ENCODE data around the gene ELL.

ELL gene

DNA sequence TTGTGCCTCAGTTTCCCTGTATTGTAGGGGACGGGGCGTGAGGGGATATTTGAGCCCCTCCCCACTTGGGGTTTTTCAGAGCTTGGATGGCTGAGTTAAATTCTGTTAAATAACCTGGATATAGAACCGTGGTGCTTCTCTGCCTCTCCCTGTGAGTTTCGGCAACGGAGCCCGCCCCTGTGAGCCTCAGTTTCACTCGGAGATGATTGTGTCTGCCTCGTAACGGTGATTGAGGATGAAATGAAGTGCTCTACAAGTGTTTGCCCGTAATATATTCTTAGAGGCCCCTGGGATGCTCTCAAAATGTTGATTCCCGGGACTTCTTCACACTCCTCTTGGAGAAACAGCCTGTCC, 36.3 kb upstream of the ELL start:
- CTCF ChIA-PET, result interaction anchor here (0.8 to 3.4 kb wide), 10 partner anchors 9 to 108 kb away, joined by 3 to 19 read pairs (median 6); partner anchors contain the start of genes FKBP8, REX1BD and UBA52
- TF ChIP-seq, protein P1, sequence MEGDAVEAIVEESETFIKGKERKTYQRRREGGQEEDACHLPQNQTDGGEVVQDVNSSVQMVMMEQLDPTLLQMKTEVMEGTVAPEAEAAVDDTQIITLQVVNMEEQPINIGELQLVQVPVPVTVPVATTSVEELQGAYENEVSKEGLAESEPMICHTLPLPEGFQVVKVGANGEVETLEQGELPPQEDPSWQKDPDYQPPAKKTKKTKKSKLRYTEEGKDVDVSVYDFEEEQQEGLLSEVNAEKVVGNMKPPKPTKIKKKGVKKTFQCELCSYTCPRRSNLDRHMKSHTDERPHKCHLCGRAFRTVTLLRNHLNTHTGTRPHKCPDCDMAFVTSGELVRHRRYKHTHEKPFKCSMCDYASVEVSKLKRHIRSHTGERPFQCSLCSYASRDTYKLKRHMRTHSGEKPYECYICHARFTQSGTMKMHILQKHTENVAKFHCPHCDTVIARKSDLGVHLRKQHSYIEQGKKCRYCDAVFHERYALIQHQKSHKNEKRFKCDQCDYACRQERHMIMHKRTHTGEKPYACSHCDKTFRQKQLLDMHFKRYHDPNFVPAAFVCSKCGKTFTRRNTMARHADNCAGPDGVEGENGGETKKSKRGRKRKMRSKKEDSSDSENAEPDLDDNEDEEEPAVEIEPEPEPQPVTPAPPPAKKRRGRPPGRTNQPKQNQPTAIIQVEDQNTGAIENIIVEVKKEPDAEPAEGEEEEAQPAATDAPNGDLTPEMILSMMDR (IDR thresholded peaks at IDR 0.05; ENCODE audit: control extremely low read depth, extremely low read depth, low read depth, missing control alignments), result no peak
- no peak for DNase-seq (ENCODE audit: extremely low spot score)
- POLR2A ChIA-PET, result interaction anchor here (0.5 to 1.9 kb wide), 6 partner anchors 8 to 354 kb away, joined by 3 to 14 read pairs (median 4); partner anchors contain the start of genes FKBP8 and UBA52

DNA sequence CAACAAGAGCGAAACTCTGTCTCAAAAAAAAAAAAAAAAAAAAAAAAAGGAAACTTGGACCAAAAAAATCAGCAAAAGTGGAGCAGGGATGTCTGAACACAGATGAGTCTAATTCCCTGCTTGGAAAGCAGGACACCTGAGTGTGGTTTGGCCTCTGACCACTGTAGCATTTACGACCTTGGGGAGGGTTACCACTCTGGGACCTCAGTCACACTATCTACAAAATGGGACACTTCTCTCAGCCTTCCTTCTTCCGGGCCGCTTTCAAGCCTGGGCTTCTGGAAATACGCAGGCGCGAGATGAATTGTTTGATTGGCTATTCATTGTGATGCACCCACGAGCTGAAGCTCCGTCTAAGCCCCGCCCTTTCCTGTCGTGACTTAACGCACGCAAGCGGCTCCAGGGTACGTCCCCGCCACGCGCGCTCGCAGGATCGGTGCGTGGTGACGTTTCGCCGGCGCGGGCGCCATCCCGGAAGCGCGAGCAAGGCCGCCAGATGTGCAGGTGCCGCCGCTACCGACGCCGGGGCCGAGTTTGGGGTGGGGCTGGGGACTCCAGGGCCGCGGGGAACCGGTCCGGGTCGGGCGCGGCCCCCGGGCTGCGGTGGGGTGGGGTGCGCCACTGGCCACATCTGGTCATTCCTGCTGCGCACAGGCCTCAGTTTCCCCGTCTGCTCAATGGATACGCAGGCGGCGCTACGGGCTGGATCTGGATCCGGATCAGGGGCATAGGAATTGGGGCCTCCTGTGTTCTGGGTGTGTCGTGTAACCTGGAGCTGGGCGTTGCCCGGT, 35.7 kb upstream of the ELL start, which contains the start of gene KXD1:
Gene KXD1, plus strand, starts transcription at position 460 of the 791 bp plus-strand sequence. CDS start 4,187 bp downstream, outside the sequence.
- TF ChIP-seq, protein P1 (IDR thresholded peaks at IDR 0.05; ENCODE audit: control extremely low read depth, extremely low read depth, low read depth, missing control alignments), result no peak
- DNase-seq (ENCODE audit: extremely low spot score), result peak; percentile 98
- ChIA-PET CTCF (interaction anchor here (0.9 to 3.4 kb wide), 9 partner anchors 10 to 107 kb away, joined by 3 to 19 read pairs (median 7); partner anchors contain the start of genes FKBP8, REX1BD and UBA52), POLR2A (interaction anchor here (0.5 to 1.9 kb wide), 5 partner anchors 9 to 354 kb away, joined by 3 to 14 read pairs (median 4); partner anchors contain the start of gene FKBP8)

DNA sequence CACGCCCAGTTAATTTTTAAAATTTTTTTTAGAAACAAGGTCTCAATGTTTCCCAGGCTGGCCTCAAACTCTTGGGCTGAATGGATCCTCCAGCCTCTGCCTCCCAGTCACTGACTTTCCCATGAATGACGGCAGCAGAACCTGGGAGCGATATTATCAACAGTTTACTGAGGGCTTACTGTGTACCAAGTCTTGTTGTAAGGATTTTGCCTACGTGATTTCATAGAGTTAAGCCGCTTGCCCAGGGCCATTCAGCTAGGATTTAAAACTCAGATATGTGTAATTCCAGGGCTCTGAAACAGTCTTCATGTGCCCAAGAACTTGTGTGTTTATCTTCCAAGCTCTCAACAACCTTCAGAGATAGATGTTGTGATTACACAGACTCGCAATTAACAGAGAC, 29.8 kb upstream of the ELL start:
- DNase-seq (ENCODE audit: extremely low spot score), result no peak
- ChIA-PET CTCF (interaction anchor here (1.1 kb wide), 1 partner anchor 31 kb away, joined by 3 read pairs; no protein-coding TSS in a partner anchor), POLR2A (no interaction called here)
- TF ChIP-seq, protein P1 (IDR thresholded peaks at IDR 0.05; ENCODE audit: control extremely low read depth, extremely low read depth, low read depth, missing control alignments), result no peak

DNA sequence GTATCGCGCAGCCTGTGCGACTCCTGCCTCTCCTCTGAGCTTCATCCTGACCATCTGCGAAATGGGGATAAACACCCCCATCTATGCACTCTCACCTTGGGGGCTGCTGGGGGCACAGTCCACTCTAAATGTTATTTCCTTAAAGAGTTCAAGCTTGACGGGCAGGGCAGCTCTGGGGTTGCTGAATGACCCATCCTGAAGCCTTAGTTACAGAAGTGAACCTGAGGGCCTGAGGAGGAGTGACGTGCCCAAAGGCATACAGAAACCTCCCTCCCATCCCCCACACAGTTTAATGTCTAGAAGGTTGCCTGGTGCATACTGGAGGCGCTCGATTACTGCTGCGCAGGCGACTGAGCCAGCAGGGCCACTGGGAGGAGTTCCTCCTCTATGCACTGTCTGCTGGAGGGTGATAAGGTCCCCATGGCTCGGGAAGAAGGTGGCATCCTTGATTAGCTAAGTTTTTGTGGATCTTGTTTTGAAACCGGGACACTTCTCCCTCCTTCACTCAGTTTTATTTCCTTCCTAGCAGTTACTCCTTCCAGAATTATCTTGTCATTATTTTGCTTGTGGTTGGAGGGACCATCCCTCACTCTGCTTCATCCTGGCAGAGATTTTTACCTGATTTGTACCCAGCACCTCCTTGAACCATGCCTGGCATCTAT, 22.1 kb upstream of the ELL start:
- CTCF ChIA-PET, result interaction anchor here (0.7 to 2.2 kb wide), 13 partner anchors 8 to 304 kb away, joined by 3 to 19 read pairs (median 5); partner anchors contain the start of genes ELL and KXD1
- POLR2A ChIA-PET, result interaction anchor here (0.6 to 2.0 kb wide), 2 partner anchors 10 to 14 kb away, joined by 3 to 14 read pairs; partner anchors contain the start of gene KXD1
- DNase-seq (ENCODE audit: extremely low spot score), result peak; percentile 88
- TF ChIP-seq, protein P1 (IDR thresholded peaks at IDR 0.05; ENCODE audit: control extremely low read depth, extremely low read depth, low read depth, missing control alignments), result peak; percentile 67

DNA sequence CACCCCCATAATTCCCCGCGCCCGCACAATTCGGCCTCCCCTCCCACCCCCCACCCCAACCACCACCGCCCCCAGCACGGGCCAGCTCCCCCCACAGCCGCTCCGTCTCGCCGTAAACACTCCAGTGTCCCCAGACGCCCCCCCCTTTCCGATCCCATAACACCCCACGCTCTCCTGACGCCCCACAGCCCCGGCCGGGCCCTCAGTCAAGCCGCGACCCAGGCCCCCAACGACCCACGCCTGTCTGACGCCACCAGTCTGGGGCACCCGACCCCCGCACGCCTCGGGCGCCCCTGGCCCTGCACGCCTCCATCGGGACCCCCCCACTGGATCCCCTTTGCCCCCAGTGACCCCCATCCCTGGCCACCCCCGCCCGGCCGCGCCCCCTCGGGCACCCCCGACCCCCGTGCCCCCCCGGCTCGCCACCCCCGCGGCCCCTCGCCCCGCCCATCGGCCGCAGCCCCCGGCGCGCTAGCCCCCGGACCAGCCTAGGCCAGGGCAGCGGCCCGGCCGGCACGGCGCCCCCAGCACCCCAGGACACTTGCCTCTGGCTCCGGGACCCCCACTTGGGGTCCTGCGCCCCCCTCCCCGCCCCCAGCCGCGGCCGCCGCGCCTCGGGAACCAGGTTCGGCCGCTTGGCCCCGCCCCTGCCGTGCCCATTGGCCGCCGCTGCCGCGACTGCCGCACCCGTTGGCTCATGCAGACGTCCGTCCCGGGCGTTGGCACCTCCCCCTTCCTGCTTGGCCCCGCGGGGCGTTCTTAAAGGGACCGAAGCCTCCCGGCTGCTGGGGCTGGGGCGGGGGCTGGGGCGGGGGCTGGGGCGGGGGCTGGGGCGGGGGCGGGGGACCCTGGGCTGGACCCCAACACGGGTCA, 21.3 kb upstream of the ELL start, which contains the start of gene FKBP8:
Gene FKBP8, minus strand, starts transcription at position 633 of the 873 bp plus-strand sequence. CDS start 1,603 bp downstream, outside the sequence.
- TF ChIP-seq, protein P1 (IDR thresholded peaks at IDR 0.05; ENCODE audit: control extremely low read depth, extremely low read depth, low read depth, missing control alignments), result no peak
- POLR2A ChIA-PET, result interaction anchor here (2.0 kb wide), 1 partner anchor 15 kb away, joined by 14 read pairs; the partner anchor contains the start of gene KXD1
- DNase-seq (ENCODE audit: extremely low spot score), result peak; percentile 98
- CTCF ChIA-PET, result interaction anchor here (0.7 to 2.2 kb wide), 9 partner anchors 11 to 92 kb away, joined by 4 to 19 read pairs (median 5); partner anchors contain the start of gene KXD1

Data from GM10248 (cell line).